GM18951 (cell line): ENCODE results near the gene MRTFA.

Experiments
- POLR2A ChIP-seq: IDR thresholded peaks from 4 replicates; pipeline ENCODE4 v1.6.1; 2011; ENCODE audit warnings: mild to moderate bottlenecking; ENCODE audit not compliant: insufficient read length, insufficient read depth; ENCODE audit errors: extremely low read depth
- in situ Hi-C: fragments of 300-500 bp; cut with MboI; formaldehyde crosslinking; loops from one replicate; pipeline ENCODE4 v1.12.0; 2022; ENCODE audit warnings: low sequenced_read_pairs, mixed read lengths, inconsistent platforms; ENCODE audit not compliant: unreplicated experiment

MRTFA gene

GRCh38 chr22:40423310-40423688 lies 213.2 kb downstream of the MRTFA start:
- no peak for TF ChIP-seq POLR2A
- in situ Hi-C loops = no loop called here

GRCh38 chr22:40422558-40423309 lies 213.8 kb downstream of the MRTFA start:
- no peak for TF ChIP-seq POLR2A
- in situ Hi-C loops = no loop called here

- in situ Hi-C loops = no loop called here
- no peak for TF ChIP-seq POLR2A
Observed at GRCh38 chr22:40421941-40422340, 214.6 kb downstream of the MRTFA start.

- no peak for TF ChIP-seq POLR2A
- in situ Hi-C loops = no loop called here
Observed at GRCh38 chr22:40421082-40421350, 215.5 kb downstream of the MRTFA start.

- no peak for TF ChIP-seq POLR2A
- in situ Hi-C loops = no loop called here
Observed at GRCh38 chr22:40420341-40421081, 216.0 kb downstream of the MRTFA start.

- in situ Hi-C loops = no loop called here
- TF ChIP-seq POLR2A = no peak
Observed at GRCh38 chr22:40419718-40420117, 216.8 kb downstream of the MRTFA start.

- no peak for TF ChIP-seq POLR2A
- in situ Hi-C loops = no loop called here
Observed at GRCh38 chr22:40418366-40419201, 217.9 kb downstream of the MRTFA start.

- TF ChIP-seq POLR2A = no peak
- in situ Hi-C loops = no loop called here
Observed at GRCh38 chr22:40417881-40418280, 218.6 kb downstream of the MRTFA start.

- in situ Hi-C loops = no loop called here
- TF ChIP-seq POLR2A = no peak
Observed at GRCh38 chr22:40417041-40417440, 219.5 kb downstream of the MRTFA start.

- TF ChIP-seq POLR2A = no peak
- in situ Hi-C loops = no loop called here
Observed at GRCh38 chr22:40416636-40417035, 219.9 kb downstream of the MRTFA start.

- in situ Hi-C loops = no loop called here
- TF ChIP-seq POLR2A = no peak
Observed at GRCh38 chr22:40416267-40416570, 220.3 kb downstream of the MRTFA start.

GRCh38 chr22:40415531-40416266 lies 220.8 kb downstream of the MRTFA start:
- peak; percentile 35 for TF ChIP-seq POLR2A
- in situ Hi-C loops = no loop called here

GRCh38 chr22:40414838-40415505 lies 221.5 kb downstream of the MRTFA start:
- in situ Hi-C loops = no loop called here
- no peak for TF ChIP-seq POLR2A

- TF ChIP-seq POLR2A = no peak
- in situ Hi-C loops = no loop called here
Observed at GRCh38 chr22:40414311-40414710, 222.2 kb downstream of the MRTFA start.
